ENCODE results near the gene SNX15. TPM values are rescaled to one million over a fixed set of nuclear protein-coding genes. Genes with fewer than 3 reads are reported as not detected.
A peak's percentile ranks its signal among the peaks of the same experiment; 100 is the strongest.

SNX15 gene
- total and polyA plus RNA-seq, 9 donors, result 10.2 to 30.5 (median 19.9) TPM

GRCh38 chr11:65013888-65014725 is 13.1 kb upstream of the SNX15 start, which contains the start of gene ARL2:
Gene ARL2, plus strand, starts transcription at chr11:65014160. Its CDS starts 48 bp downstream, at chr11:65014208.
- H3K27me3 ChIP-seq, result no peaks in the 10 kb centered on the region
- no peaks in the 10 kb centered on the region for H3K9me3 ChIP-seq
- H3K4me1 ChIP-seq (ENCODE audit: insufficient read depth), result peaks cover 2% of the 10 kb centered on the region
- no peaks in the 10 kb centered on the region for H3K36me3 ChIP-seq
- peak within 1 kb of the TSS; percentile 94 to 99 for H3K27ac ChIP-seq
- intact Hi-C loops (cut with DNase I), result loop anchor here (1.0 to 10.0 kb wide), 8 partner anchors 73 to 169 kb away; partner anchors contain the start of genes CDC42BPG (in 3 of the 4), TM7SF2 (in 2 of the 4), ZNHIT2 (in 2 of the 4) and FAU (in 1 of the 4)
- 1 to 2% (median 1%) methylated on average over 70 to 96 of the region's 96 CpGs for WGBS, 3 donors
- peak within 1 kb of the TSS; percentile 56 for H3K4me3 ChIP-seq
- peak; percentile 92 to 95 (median 93) for DNase-seq
- TF ChIP-seq POLR2A (IDR thresholded peaks at IDR 0.05), result peak; percentile 32
- peak; percentile 74 to 93 (median 83) for TF ChIP-seq CTCF (IDR thresholded peaks at IDR 0.05)
- TF ChIP-seq EP300 (IDR thresholded peaks at IDR 0.05), result no peak

- peak overlapping the region; percentile 56 for H3K4me3 ChIP-seq
- TF ChIP-seq EP300 (IDR thresholded peaks at IDR 0.05), result no peak
- no peak for TF ChIP-seq POLR2A (IDR thresholded peaks at IDR 0.05)
- no peak for TF ChIP-seq CTCF (IDR thresholded peaks at IDR 0.05)
- no peaks in the 10 kb centered on the region for H3K36me3 ChIP-seq
- peak overlapping the region; percentile 94 to 99 for H3K27ac ChIP-seq
- no peaks in the 10 kb centered on the region for H3K9me3 ChIP-seq
- H3K4me1 ChIP-seq (ENCODE audit: insufficient read depth), result peaks cover 2% of the 10 kb centered on the region
- DNase-seq, result no peak
- intact Hi-C loops (cut with DNase I), result loop anchor here (5.0 to 10.0 kb wide), 7 partner anchors 73 to 170 kb away; partner anchors contain the start of genes CDC42BPG (in 3 of the 4), TM7SF2 (in 2 of the 4), VPS51 (in 2 of the 4) and ZNHIT2 (in 2 of the 4)
- H3K27me3 ChIP-seq, result no peaks in the 10 kb centered on the region
- WGBS, 3 donors, result 27 to 31% (median 29%) methylated on average over 23 of the region's 23 CpGs
Observed at GRCh38 chr11:65014726-65015227, 12.5 kb upstream of the SNX15 start.

- DNase-seq, result no peak
- 76 to 84% (median 77%) methylated on average over 4 of the region's 4 CpGs for WGBS, 3 donors
- Histone ChIP-seq H3K9me3 (no peaks in the 10 kb centered on the region), H3K27ac (no peak overlapping the region), H3K27me3 (no peaks in the 10 kb centered on the region), H3K36me3 (no peaks in the 10 kb centered on the region), H3K4me3 (no peak overlapping the region), H3K4me1 (ENCODE audit: insufficient read depth) (peaks cover 2% of the 10 kb centered on the region)
- intact Hi-C loops (cut with DNase I), result loop anchor here in 3 of 4 donors (5.0 to 10.0 kb wide), 3 partner anchors 81 to 172 kb away; partner anchors contain the start of genes CDC42BPG (in 3 of the 3), TM7SF2 (in 1 of the 3), VPS51 (in 1 of the 3) and ZNHIT2 (in 1 of the 3)
- TF ChIP-seq CTCF (IDR thresholded peaks at IDR 0.05), result no peak
- no peak for TF ChIP-seq POLR2A (IDR thresholded peaks at IDR 0.05)
- no peak for TF ChIP-seq EP300 (IDR thresholded peaks at IDR 0.05)
Observed at GRCh38 chr11:65016705-65017104, 10.5 kb upstream of the SNX15 start.

GRCh38 chr11:65017937-65018336 is 9.3 kb upstream of the SNX15 start:
- Histone ChIP-seq H3K9me3 (no peaks in the 10 kb centered on the region), H3K36me3 (no peaks in the 10 kb centered on the region), H3K4me1 (ENCODE audit: insufficient read depth) (peaks cover 2% of the 10 kb centered on the region), H3K27ac (no peak overlapping the region), H3K4me3 (no peak overlapping the region), H3K27me3 (no peaks in the 10 kb centered on the region)
- 95 to 96% (median 96%) methylated on average over 6 of the region's 6 CpGs for WGBS, 3 donors
- DNase-seq, result no peak
- intact Hi-C loops (cut with DNase I), result loop anchor here in 3 of 4 donors (5.0 to 10.0 kb wide), 3 partner anchors 79 to 173 kb away; partner anchors contain the start of genes CDC42BPG (in 3 of the 3), TM7SF2 (in 1 of the 3), VPS51 (in 1 of the 3) and ZNHIT2 (in 1 of the 3)
- TF ChIP-seq POLR2A (IDR thresholded peaks at IDR 0.05) (no peak), EP300 (IDR thresholded peaks at IDR 0.05) (no peak), CTCF (IDR thresholded peaks at IDR 0.05) (no peak)
